ENCODE measurements around the gene CHSY1. TPM values are rescaled to one million over a fixed set of nuclear protein-coding genes. Genes with fewer than 3 reads are reported as not detected.
A peak's percentile ranks its signal among the peaks of the same experiment; 100 is the strongest.
"Not testable (repeated sequence)": the region's sequence is repeated elsewhere in the genome, so short reads cannot be mapped to it uniquely, and the experiment has no call there.

Gene CHSY1
- polyA plus RNA-seq, 2 of the 4 experiments (the other 2 are of a cell fraction): 16.0 to 28.1 TPM

DNA sequence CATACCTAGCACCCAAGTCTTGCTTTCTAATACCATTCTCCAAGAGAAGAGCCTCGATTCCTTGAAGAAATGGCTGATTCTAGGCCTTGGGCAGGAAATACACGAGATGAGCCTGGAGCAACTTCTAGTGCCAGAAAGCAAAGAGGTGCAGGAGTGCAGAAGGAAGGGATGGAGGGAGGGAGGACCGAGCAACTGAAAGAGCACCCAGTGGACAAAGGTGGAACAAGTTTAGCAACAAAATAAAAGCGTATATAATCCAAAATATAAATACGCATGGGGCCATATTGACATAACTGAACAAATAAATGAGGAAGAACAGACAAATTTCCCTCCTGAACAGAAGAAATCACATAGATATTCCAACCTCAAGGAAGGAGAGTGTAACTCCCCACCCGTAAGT, 34.4 kb downstream of the CHSY1 start:
- Histone ChIP-seq H3K4me3 (no peak overlapping the region), H3K9me3 (no peaks in the 10 kb centered on the region), H3K27ac (no peak overlapping the region), H3K4me2 (no peak overlapping the region), H3K4me1 (no peaks in the 10 kb centered on the region; the same call in 2 of the 3 replicates)
- TF ChIP-seq FOXS1 (CRISPR knock-in tag; IDR thresholded peaks at IDR 0.05): no peak
- TF ChIP-seq, protein P1, sequence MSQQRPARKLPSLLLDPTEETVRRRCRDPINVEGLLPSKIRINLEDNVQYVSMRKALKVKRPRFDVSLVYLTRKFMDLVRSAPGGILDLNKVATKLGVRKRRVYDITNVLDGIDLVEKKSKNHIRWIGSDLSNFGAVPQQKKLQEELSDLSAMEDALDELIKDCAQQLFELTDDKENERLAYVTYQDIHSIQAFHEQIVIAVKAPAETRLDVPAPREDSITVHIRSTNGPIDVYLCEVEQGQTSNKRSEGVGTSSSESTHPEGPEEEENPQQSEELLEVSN (IDR thresholded peaks at IDR 0.05; ENCODE audit: borderline replicate concordance, low read depth): no peak
- TF ChIP-seq HOXA7 (CRISPR knock-in tag; IDR thresholded peaks at IDR 0.05): no peak
- ATAC-seq (peak; percentile 45 to 60; a peak in 4 of 6 replicates), DNase-seq (ENCODE audit: low read depth in 1 of 2, low spot score in 1 of 2) (no peak), FAIRE-seq (no peak)
- 73% methylated on average over 6 of the region's 6 CpGs for WGBS (ENCODE audit: missing lambda C conversion rate)
- ChIA-PET POLR2A (no interaction called here), CTCF (interaction anchor here (1.2 kb wide), 1 partner anchor 18 kb away, joined by 3 read pairs; no protein-coding TSS in a partner anchor)

DNA sequence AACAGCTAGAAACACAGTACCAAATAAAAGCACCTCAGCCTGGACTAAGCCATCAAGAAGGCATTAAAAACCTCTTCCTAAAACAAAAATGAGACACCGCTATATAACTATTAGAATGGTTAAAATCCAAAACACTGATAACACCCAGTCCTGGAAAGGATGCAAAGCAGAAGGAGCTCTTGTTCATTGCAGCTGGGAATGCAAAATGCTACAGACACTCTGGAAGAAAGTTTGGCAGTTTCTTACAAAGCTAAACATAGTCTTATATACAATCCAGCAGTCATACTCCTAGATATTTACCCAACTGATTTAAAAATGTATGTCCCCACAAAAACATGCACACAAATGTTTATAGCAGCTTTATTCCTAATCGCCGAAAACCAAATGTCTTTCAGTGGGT, 35.7 kb downstream of the CHSY1 start:
- ATAC-seq: no peak
- H3K27ac ChIP-seq: no peak overlapping the region
- WGBS (ENCODE audit: missing lambda C conversion rate): 93% methylated on average over 3 of the region's 3 CpGs
- no peak for FAIRE-seq
- peaks cover 4% of the 10 kb centered on the region; the same call in 2 of the 3 replicates for H3K4me1 ChIP-seq
- no peak overlapping the region for H3K4me3 ChIP-seq
- DNase-seq (ENCODE audit: low read depth in 1 of 2, low spot score in 1 of 2): no peak
- TF ChIP-seq NPAS2 (CRISPR knock-in tag; IDR thresholded peaks at IDR 0.05; ENCODE audit: borderline replicate concordance): no peak
- TF ChIP-seq BHLHE40 (IDR thresholded peaks at IDR 0.05; ENCODE audit: low read depth, low read length): no peak
- TF ChIP-seq, protein P1 (IDR thresholded peaks at IDR 0.05; ENCODE audit: borderline replicate concordance, low read depth): no peak
- no peak for TF ChIP-seq ELK1 (IDR thresholded peaks at IDR 0.05; ENCODE audit: low read depth, low read length)
- TF ChIP-seq FOSB (CRISPR knock-in tag; IDR thresholded peaks at IDR 0.05): no peak
- no peak for TF ChIP-seq KDM1A (IDR thresholded peaks at IDR 0.05; ENCODE audit: low read depth)
- no peak for TF ChIP-seq MYC (IDR thresholded peaks at IDR 0.05; ENCODE audit: borderline replicate concordance, low read length)
- no peak for TF ChIP-seq RNF2 (IDR thresholded peaks at IDR 0.05; ENCODE audit: borderline replicate concordance, low read depth)
- TF ChIP-seq JUN (IDR thresholded peaks at IDR 0.05): no peak
- TF ChIP-seq RCOR1 (IDR thresholded peaks at IDR 0.05; ENCODE audit: low read depth, low read length): no peak
- TF ChIP-seq ZFP36 (IDR thresholded peaks at IDR 0.05; ENCODE audit: borderline replicate concordance, partially characterized antibody): no peak
- no peak for TF ChIP-seq ZSCAN20 (CRISPR knock-in tag; IDR thresholded peaks at IDR 0.05)
- TF ChIP-seq RFX5 (IDR thresholded peaks at IDR 0.05): no peak
- ChIA-PET POLR2A (no interaction called here), CTCF (interaction anchor here (0.6 to 2.0 kb wide), 4 partner anchors 9 to 298 kb away, joined by 4 to 5 read pairs (median 4); no protein-coding TSS in a partner anchor)
- H3K9me3 ChIP-seq: no peaks in the 10 kb centered on the region
- no peak overlapping the region for H3K4me2 ChIP-seq

- CTCF ChIA-PET: interaction anchor here (0.6 to 2.0 kb wide), 4 partner anchors 9 to 298 kb away, joined by 4 to 5 read pairs (median 4); no protein-coding TSS in a partner anchor
- no peak overlapping the region for H3K4me2 ChIP-seq
- H3K4me1 ChIP-seq: peaks cover 6% of the 10 kb centered on the region; the same call in 2 of the 3 replicates
- 95% methylated on average over 4 of the region's 4 CpGs for WGBS (ENCODE audit: missing lambda C conversion rate)
- no peaks in the 10 kb centered on the region for H3K9me3 ChIP-seq
- H3K27ac ChIP-seq: no peak overlapping the region
- FAIRE-seq: no peak
- TF ChIP-seq MAFK (IDR thresholded peaks at IDR 0.05; ENCODE audit: partially characterized antibody) (no peak), NR3C1 (IDR thresholded peaks at IDR 0.05) (no peak), HOXA7 (CRISPR knock-in tag; IDR thresholded peaks at IDR 0.05) (no peak), ZC3H11A (IDR thresholded peaks at IDR 0.05) (no peak), HDAC2 (IDR thresholded peaks at IDR 0.05) (no peak), ZFP36 (IDR thresholded peaks at IDR 0.05; ENCODE audit: borderline replicate concordance, partially characterized antibody) (no peak), MAZ (IDR thresholded peaks at IDR 0.05; ENCODE audit: borderline replicate concordance, low read depth, low read length) (no peak), HOXB13 (CRISPR knock-in tag; IDR thresholded peaks at IDR 0.05; ENCODE audit: low read depth) (no peak), FOSL2 (IDR thresholded peaks at IDR 0.05) (no peak), FOSL2 (CRISPR knock-in tag; IDR thresholded peaks at IDR 0.05) (no peak)
- TF ChIP-seq, protein P2, sequence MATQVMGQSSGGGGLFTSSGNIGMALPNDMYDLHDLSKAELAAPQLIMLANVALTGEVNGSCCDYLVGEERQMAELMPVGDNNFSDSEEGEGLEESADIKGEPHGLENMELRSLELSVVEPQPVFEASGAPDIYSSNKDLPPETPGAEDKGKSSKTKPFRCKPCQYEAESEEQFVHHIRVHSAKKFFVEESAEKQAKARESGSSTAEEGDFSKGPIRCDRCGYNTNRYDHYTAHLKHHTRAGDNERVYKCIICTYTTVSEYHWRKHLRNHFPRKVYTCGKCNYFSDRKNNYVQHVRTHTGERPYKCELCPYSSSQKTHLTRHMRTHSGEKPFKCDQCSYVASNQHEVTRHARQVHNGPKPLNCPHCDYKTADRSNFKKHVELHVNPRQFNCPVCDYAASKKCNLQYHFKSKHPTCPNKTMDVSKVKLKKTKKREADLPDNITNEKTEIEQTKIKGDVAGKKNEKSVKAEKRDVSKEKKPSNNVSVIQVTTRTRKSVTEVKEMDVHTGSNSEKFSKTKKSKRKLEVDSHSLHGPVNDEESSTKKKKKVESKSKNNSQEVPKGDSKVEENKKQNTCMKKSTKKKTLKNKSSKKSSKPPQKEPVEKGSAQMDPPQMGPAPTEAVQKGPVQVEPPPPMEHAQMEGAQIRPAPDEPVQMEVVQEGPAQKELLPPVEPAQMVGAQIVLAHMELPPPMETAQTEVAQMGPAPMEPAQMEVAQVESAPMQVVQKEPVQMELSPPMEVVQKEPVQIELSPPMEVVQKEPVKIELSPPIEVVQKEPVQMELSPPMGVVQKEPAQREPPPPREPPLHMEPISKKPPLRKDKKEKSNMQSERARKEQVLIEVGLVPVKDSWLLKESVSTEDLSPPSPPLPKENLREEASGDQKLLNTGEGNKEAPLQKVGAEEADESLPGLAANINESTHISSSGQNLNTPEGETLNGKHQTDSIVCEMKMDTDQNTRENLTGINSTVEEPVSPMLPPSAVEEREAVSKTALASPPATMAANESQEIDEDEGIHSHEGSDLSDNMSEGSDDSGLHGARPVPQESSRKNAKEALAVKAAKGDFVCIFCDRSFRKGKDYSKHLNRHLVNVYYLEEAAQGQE (IDR thresholded peaks at IDR 0.05): no peak
- no peak for DNase-seq (ENCODE audit: low read depth in 1 of 2, low spot score in 1 of 2)
- ATAC-seq: no peak
- no peak overlapping the region for H3K4me3 ChIP-seq
- POLR2A ChIA-PET: no interaction called here
Observed at GRCh38 chr15:101215681-101216080, 36.2 kb downstream of the CHSY1 start.

GRCh38 chr15:101214435-101215097, 37.3 kb downstream of the CHSY1 start:
- ATAC-seq; POLR2A ChIA-PET; H3K4me3 ChIP-seq; H3K4me2 ChIP-seq; DNase-seq (ENCODE audit: low read depth in 1 of 2, low spot score in 1 of 2); H3K4me1 ChIP-seq; FAIRE-seq; H3K9me3 ChIP-seq; H3K27ac ChIP-seq: not testable (repeated sequence)
- CTCF ChIA-PET: interaction anchor here (1.4 kb wide), 1 partner anchor 296 kb away, joined by 5 read pairs; no protein-coding TSS in a partner anchor
- WGBS (ENCODE audit: missing lambda C conversion rate): 92% methylated on average over 6 of the region's 6 CpGs

Data from A549 (cell line).